Measurements from ENCODE around the gene AGPAT4.

AGPAT4 gene

DNA sequence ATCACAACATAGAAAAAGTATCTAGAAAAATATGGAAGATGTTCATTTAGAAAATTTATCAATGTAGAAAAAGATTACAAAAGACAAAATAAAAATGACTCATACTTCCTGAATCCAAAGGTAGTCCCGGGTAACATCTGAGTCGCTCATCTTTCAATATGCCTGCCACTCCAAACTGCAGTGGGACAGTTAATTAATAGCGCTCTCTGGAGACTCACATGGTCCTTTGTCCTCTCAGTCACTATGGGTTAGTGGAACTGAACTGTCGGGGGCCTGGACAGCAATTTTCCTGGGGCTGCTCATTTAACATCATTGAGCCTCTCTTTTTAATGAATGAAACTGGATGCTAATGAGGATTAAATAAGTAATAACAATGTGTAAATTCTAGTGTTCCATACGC lies 178.9 kb downstream of the AGPAT4 start:
- Mint-ChIP-seq H3K27ac (no peak overlapping the region), H3K9me3 (no peaks in the 10 kb centered on the region), H3K4me3 (no peak overlapping the region), H3K4me1 (no peaks in the 10 kb centered on the region), H3K27me3 (ENCODE audit: low read depth, poor library complexity) (peaks cover 2% of the 10 kb centered on the region), H3K36me3 (ENCODE audit: low read depth) (peaks cover 55% of the 10 kb centered on the region)
- DNase-seq, result no peak
- TF ChIP-seq CTCF (IDR thresholded peaks at IDR 0.05), result no peak

GRCh38 chr6:161091972-161092701 lies 181.7 kb downstream of the AGPAT4 start:
- no peak overlapping the region for H3K27ac Mint-ChIP-seq
- no peak for TF ChIP-seq CTCF (IDR thresholded peaks at IDR 0.05)
- no peaks in the 10 kb centered on the region for H3K9me3 Mint-ChIP-seq

DNA sequence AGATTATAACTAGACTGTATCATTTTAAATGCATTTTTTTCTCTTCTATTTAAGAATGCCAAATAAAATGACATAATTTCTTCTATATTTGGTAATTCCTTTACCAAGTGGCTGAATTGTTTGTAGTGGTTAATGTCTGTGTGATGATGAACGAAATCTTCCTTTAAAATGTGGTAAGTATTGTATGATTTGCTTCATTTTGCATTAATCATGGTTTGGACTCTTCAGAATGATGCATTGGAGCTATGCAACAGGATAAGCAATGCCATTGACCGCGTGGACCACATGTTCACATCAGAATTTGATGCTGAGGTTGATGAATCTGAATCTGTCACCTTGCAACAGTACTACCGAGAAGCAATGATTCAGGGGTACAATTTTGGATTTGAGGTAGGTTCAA lies 182.7 kb downstream of the AGPAT4 start:
- no peaks in the 10 kb centered on the region for H3K4me1 Mint-ChIP-seq
- peaks cover 66% of the 10 kb centered on the region for H3K36me3 Mint-ChIP-seq (ENCODE audit: low read depth)
- no peak overlapping the region for H3K27ac Mint-ChIP-seq
- no peak for DNase-seq
- H3K27me3 Mint-ChIP-seq (ENCODE audit: low read depth, poor library complexity), result no peaks in the 10 kb centered on the region
- H3K4me3 Mint-ChIP-seq, result no peak overlapping the region
- no peaks in the 10 kb centered on the region for H3K9me3 Mint-ChIP-seq
- no peak for TF ChIP-seq CTCF (IDR thresholded peaks at IDR 0.05)

More at GRCh38 chr6:161091972-161092701, 181.7 kb downstream of the AGPAT4 start:
- no peak for DNase-seq
- peaks cover 64% of the 10 kb centered on the region for H3K36me3 Mint-ChIP-seq (ENCODE audit: low read depth)
- H3K27me3 Mint-ChIP-seq (ENCODE audit: low read depth, poor library complexity), result no peaks in the 10 kb centered on the region
- H3K4me1 Mint-ChIP-seq, result no peaks in the 10 kb centered on the region
- H3K4me3 Mint-ChIP-seq, result no peak overlapping the region

DNA sequence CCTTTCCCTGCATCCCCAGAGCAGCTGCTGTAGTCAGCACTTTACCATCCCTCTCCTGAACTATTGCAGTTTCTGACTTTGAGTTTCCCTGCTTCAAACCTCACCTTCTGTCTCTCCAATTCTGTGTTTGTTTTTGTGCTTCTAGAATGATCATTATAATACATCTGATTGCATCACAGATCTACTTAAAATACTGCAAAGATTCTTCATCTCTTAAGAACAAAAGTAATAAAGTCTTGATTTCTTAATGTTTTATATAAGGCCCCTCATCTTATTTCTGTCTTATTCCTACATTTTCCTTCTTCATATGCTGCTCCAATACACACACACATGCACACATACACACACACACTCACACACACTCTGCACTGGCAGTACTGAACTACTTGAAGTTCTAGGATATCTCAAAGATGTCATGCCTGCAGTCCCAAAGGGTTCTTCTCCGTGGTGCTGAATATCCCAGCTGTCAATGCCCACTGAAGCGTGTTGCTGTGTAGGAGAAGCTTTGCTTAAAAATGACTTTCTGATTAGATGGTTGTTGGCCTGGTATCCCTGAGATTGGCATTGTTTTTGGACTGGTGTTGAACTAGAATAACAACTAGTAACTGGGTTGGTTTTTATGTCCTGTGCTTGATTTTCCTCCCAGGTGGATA lies 185.1 kb downstream of the AGPAT4 start:
- Mint-ChIP-seq H3K4me3 (no peak overlapping the region), H3K27ac (no peak overlapping the region), H3K27me3 (ENCODE audit: low read depth, poor library complexity) (no peaks in the 10 kb centered on the region), H3K9me3 (no peaks in the 10 kb centered on the region), H3K4me1 (no peaks in the 10 kb centered on the region), H3K36me3 (ENCODE audit: low read depth) (peaks cover 50% of the 10 kb centered on the region)
- peak; percentile 12 for DNase-seq
- no peak for TF ChIP-seq CTCF (IDR thresholded peaks at IDR 0.05)

DNA sequence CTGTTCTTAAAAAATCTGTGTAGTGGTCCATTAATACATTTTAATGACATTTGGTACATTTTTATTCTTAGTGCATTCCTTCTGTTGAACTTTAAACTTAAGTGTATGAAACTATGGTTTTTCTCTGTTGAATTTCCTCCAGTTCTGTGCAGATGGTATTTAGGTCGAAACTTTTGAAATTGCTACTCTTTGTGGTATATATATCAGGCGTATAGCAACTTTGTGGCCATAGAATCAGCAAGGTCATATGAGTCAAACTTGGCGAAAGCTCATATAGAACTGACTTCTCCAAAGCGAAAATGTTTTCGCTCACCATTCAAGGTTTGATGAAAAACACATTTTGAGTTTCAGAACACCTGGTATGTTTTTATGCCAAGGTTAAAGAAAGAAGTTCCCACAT lies 188.6 kb downstream of the AGPAT4 start:
- DNase-seq, result no peak
- no peak for TF ChIP-seq CTCF (IDR thresholded peaks at IDR 0.05)
- no peak overlapping the region for H3K4me3 Mint-ChIP-seq
- H3K27me3 Mint-ChIP-seq (ENCODE audit: low read depth, poor library complexity), result no peaks in the 10 kb centered on the region
- H3K4me1 Mint-ChIP-seq, result no peaks in the 10 kb centered on the region
- H3K36me3 Mint-ChIP-seq (ENCODE audit: low read depth), result peaks cover 27% of the 10 kb centered on the region
- H3K9me3 Mint-ChIP-seq, result no peaks in the 10 kb centered on the region
- H3K27ac Mint-ChIP-seq, result no peak overlapping the region

DNA sequence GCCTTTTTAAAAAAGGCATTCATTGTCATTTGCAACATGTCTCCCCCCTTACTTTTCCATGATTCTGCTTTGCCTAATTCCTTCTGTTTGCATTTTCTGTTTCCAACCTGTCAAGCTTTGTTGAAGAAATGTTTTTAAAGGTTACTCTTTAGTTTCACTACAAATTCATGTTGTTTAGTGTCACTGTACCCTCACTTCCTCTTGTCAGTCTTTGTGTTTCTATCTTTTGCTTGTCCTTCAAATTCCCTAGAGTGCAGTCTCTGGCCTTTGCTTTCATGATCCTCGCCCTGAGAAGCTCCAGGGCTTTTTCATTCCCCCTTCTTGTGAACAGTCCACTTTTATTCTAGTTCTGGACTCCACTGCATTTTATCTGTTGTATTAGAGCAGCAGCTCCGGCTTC lies 191.6 kb downstream of the AGPAT4 start:
- no peak overlapping the region for H3K27ac Mint-ChIP-seq
- no peaks in the 10 kb centered on the region for H3K9me3 Mint-ChIP-seq
- H3K4me1 Mint-ChIP-seq, result no peaks in the 10 kb centered on the region
- no peaks in the 10 kb centered on the region for H3K27me3 Mint-ChIP-seq (ENCODE audit: low read depth, poor library complexity)
- no peak for TF ChIP-seq CTCF (IDR thresholded peaks at IDR 0.05)
- no peak for DNase-seq
- peaks cover 4% of the 10 kb centered on the region for H3K36me3 Mint-ChIP-seq (ENCODE audit: low read depth)
- no peak overlapping the region for H3K4me3 Mint-ChIP-seq

Measured in nephron progenitor cell (in vitro differentiated cells).